SK-N-SH (cell line): ENCODE results near the gene KIF2A. TPM values are rescaled to one million over a fixed set of nuclear protein-coding genes. Genes with fewer than 3 reads are reported as not detected.

Experiments
- CTCF ChIA-PET: fragments of 300-600, 350-600 bp; formaldehyde crosslinking; extraction: SDS; loops from one replicate; lab custom pipeline; 2021; lab: Yijun Ruan, JAX
- POLR2A ChIA-PET: fragments of 350-600 bp; sonication (Branson Sonifier 250); formaldehyde crosslinking; extraction: SDS; loops from one replicate; lab custom pipeline; 2020; ENCODE audit warnings: antibody characterized with exemption, inconsistent platforms; lab: Yijun Ruan, JAX
- DNase-seq: peaks from one replicate; pipeline ENCODE4 v3.0.0; 2012
- H2AFZ ChIP-seq: fragments of 200-600 bp; sonication (generic); 2 replicates; pipeline ENCODE4 v1.8.1; 2016; ENCODE audit warnings: antibody characterized with exemption, mild to moderate bottlenecking, low read depth
- H3F3A ChIP-seq: fragments of 200-600 bp; sonication (generic); replicated peaks from 2 replicates; pipeline ENCODE3; 2016; ENCODE audit warnings: antibody characterized with exemption, mild to moderate bottlenecking; ENCODE audit not compliant: insufficient read depth
- H3K27ac ChIP-seq, 2 experiments: fragments of 200-500 bp in 1 of 2; fragments of 200-600 bp in 1 of 2; sonication (Bioruptor generic) in 1 of 2; sonication (generic), shearing (Covaris generic) in 1 of 2; 2 replicates each; pipeline versions ENCODE4 v1.5.1 to v1.6.1; 2014 to 2016; ENCODE audit warnings: low read depth in 2 of 2, inconsistent platforms in 1 of 2, low read length in 1 of 2, mild to moderate bottlenecking in 1 of 2, mixed read lengths in 1 of 2
- H3K27me3 ChIP-seq: fragments of 200-600 bp; sonication (generic), shearing (Covaris generic); 2 replicates; pipeline ENCODE4 v1.6.1; 2016; ENCODE audit warnings: mixed run types; ENCODE audit not compliant: insufficient read depth
- H3K36me3 ChIP-seq, 2 experiments: fragments of 200-500 bp in 1 of 2; fragments of 200-600 bp in 1 of 2; sonication (Bioruptor generic) in 1 of 2; sonication (generic) in 1 of 2; replicated peaks in 1 of 2; 2 replicates each; pipeline versions ENCODE3 to v1.5.1; 2014 to 2016; ENCODE audit warnings: low read length in 1 of 2, mild to moderate bottlenecking in 1 of 2; ENCODE audit not compliant: insufficient read depth in 2 of 2, control insufficient read depth in 1 of 2
- H3K4me1 ChIP-seq, 2 experiments: fragments of 200-500 bp in 1 of 2; fragments of 200-600 bp in 1 of 2; sonication (Bioruptor generic) in 1 of 2; sonication (generic), shearing (Covaris generic) in 1 of 2; 2 replicates each; pipeline versions ENCODE4 v1.5.1 to v1.6.1; 2014 to 2016; ENCODE audit warnings: low read depth in 1 of 2, low read length in 1 of 2, mixed run types in 1 of 2; ENCODE audit not compliant: insufficient read depth in 2 of 2, control insufficient read depth in 1 of 2
- H3K4me2 ChIP-seq: fragments of 200-600 bp; sonication (generic), shearing (Covaris generic); 2 replicates; pipeline ENCODE4 v1.6.1; 2017; ENCODE audit warnings: mixed run types
- H3K4me3 ChIP-seq, 2 experiments: fragments of 200-500 bp in 1 of 2; fragments of 200-600 bp in 1 of 2; sonication (Bioruptor generic) in 1 of 2; sonication (generic), shearing (Covaris generic) in 1 of 2; 2 replicates each; pipeline versions ENCODE4 v1.5.1 to v1.8.1; 2014 to 2016; ENCODE audit warnings: low read depth in 2 of 2, inconsistent platforms in 1 of 2, low read length in 1 of 2, mild to moderate bottlenecking in 1 of 2, mixed read lengths in 1 of 2, moderate library complexity in 1 of 2
- H3K79me2 ChIP-seq: fragments of 200-600 bp; sonication (generic); 2 replicates; pipeline ENCODE4 v1.8.1; 2017; ENCODE audit warnings: mild to moderate bottlenecking; ENCODE audit not compliant: insufficient read depth
- H3K9ac ChIP-seq: fragments of 200-600 bp; sonication (generic); 2 replicates; pipeline ENCODE4 v1.6.1; 2017; ENCODE audit warnings: mixed run types
- H3K9me2 ChIP-seq: fragments of 200-600 bp; sonication (generic); 2 replicates; pipeline ENCODE4 v1.6.1; 2017; ENCODE audit warnings: mixed run types
- H3K9me3 ChIP-seq: fragments of 200-600 bp; sonication (generic); 2 replicates; pipeline ENCODE4 v1.6.1; 2017; ENCODE audit warnings: mixed run types, mild to moderate bottlenecking, moderate library complexity
- H4K20me1 ChIP-seq: fragments of 200-600 bp; sonication (generic); 2 replicates; pipeline ENCODE4 v1.6.1; 2017; ENCODE audit warnings: mild to moderate bottlenecking, mixed run types; ENCODE audit not compliant: insufficient read depth
- GATA2 ChIP-seq: sonication (generic); formaldehyde crosslinking; IDR thresholded peaks from 2 replicates; pipeline ENCODE4 v1.5.0; 2020; ENCODE audit warnings: mild to moderate bottlenecking, missing genetic modification reagents
- RAD21 ChIP-seq: IDR thresholded peaks from 2 replicates; pipeline ENCODE4 v1.6.1; 2012; ENCODE audit warnings: mild to moderate bottlenecking, low read length
- RXRA ChIP-seq: IDR thresholded peaks from 2 replicates; pipeline ENCODE4 v1.4.0; 2012; ENCODE audit warnings: low read depth, mild to moderate bottlenecking, borderline replicate concordance
- SMC3 ChIP-seq: IDR thresholded peaks from 2 replicates; pipeline ENCODE4 v1.6.1; 2012; ENCODE audit warnings: low read depth, low read length, improper control_type of control experiment
- TAF1 ChIP-seq: IDR thresholded peaks from 2 replicates; pipeline ENCODE4 v1.6.1; 2012; ENCODE audit warnings: low read depth, mild to moderate bottlenecking, low read length, moderate library complexity, borderline replicate concordance
- WGBS: methylation state at CpG from one replicate; pipeline ENCODE4 v1.1.6; 2017; ENCODE audit warnings: low lambda C conversion rate; 5-methylcytosine and 5-hydroxymethylcytosine counted together
- polyA plus RNA-seq, 3 experiments: library from polyadenylated mRNA; depleted of rRNA; stranded (reverse); fragments of >200 nt; gene quantifications; 2 replicates each; pipeline ENCODE4 v1.2.3, GENCODE V29; 2012
- TF ChIP-seq, protein P1 (sequence below): IDR thresholded peaks from 2 replicates; pipeline ENCODE4 v1.6.1; 2012; ENCODE audit warnings: mild to moderate bottlenecking, low read depth, low read length, moderate library complexity
- TF ChIP-seq, protein P2 (sequence below): fragments of 200-600 bp; sonication (generic); IDR thresholded peaks from 2 replicates; pipeline ENCODE4 v1.6.1; 2017; ENCODE audit warnings: antibody characterized with exemption, mild to moderate bottlenecking, moderate library complexity

Gene KIF2A
- polyA plus RNA-seq, 1 of the 3 experiments (the other 2 are of a cell fraction), result 14.3 TPM

DNA sequence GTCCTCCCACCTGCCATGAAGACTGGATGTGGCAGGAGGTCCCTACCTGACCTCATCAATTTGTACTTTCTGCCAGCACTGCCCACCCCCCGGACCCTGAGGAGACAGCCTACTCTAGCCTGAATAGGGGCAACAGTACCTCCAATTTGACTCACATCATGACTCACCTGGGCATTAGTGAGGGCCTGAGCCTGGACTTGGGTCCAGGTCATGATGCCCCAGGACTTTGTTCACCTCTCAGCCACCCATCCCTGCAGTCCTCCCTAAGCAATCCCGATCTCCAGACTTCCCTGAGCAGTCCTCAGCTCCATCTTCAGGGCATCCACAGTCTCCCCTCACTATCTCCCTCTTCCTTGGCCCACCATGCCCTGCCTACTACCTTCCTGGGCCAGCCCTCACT lies 28.1 kb downstream of the KIF2A start:
- Histone ChIP-seq H3K36me3 (peaks cover 2 to 4% of the 10 kb centered on the region in 2 experiments), H3K27me3 (no peaks in the 10 kb centered on the region), H2AFZ (no peak overlapping the region), H3K9me2 (no peaks in the 10 kb centered on the region), H3K9ac (no peak overlapping the region), H3K4me1 (peaks cover 5 to 19% of the 10 kb centered on the region in 2 experiments; a peak in 3 of 4 replicates), H4K20me1 (peaks cover 50% of the 10 kb centered on the region), H3K9me3 (no peaks in the 10 kb centered on the region), H3K4me3 (no peak overlapping the region), H3K4me2 (no peak overlapping the region), H3K27ac (no peak overlapping the region), H3K79me2 (peaks cover 95% of the 10 kb centered on the region), H3F3A (peaks cover 4% of the 10 kb centered on the region)
- TF ChIP-seq RXRA, result no peak
- WGBS, result 90% methylated on average over 1 of the region's 2 CpGs
- ChIA-PET CTCF (no interaction called here), POLR2A (no interaction called here)
- no peak for DNase-seq

DNA sequence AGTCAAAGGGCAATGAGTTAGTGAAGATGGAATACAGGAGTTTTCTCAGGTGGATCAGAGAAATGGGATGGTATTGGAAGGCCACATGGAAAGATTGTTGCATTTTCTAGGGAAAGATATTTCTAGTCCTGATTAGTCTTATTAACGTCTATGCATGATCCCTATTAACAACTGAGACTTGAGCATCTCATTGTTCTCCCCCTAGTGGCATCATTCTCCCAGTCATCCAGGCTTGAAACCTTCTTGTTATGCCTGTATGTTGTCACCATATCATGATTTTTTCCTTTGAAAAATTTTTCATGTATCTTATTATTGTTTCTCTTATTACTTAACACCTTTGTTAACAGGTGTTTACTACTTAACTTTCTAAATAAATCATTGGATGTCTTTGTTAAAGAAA lies 34.4 kb downstream of the KIF2A start:
- CTCF ChIA-PET, result interaction anchor here (1.2 kb wide), 1 partner anchor 44 kb away, joined by 4 read pairs; no protein-coding TSS in a partner anchor
- 42% methylated on average over 1 of the region's 1 CpG for WGBS
- peak; percentile 28 for DNase-seq
- Histone ChIP-seq H3K4me1 (peaks cover 0 to 6% of the 10 kb centered on the region in 2 experiments; a peak in 1 of 4 replicates), H3K36me3 (no peaks in the 10 kb centered on the region), H3K9me2 (no peaks in the 10 kb centered on the region), H3K27ac (no peak overlapping the region), H3F3A (peaks cover 3% of the 10 kb centered on the region), H3K79me2 (peaks cover 94% of the 10 kb centered on the region), H2AFZ (no peak overlapping the region), H3K27me3 (no peaks in the 10 kb centered on the region), H4K20me1 (peaks cover 51% of the 10 kb centered on the region; the same call in 1 of the 2 replicates), H3K4me3 (no peak overlapping the region), H3K9ac (no peak overlapping the region), H3K4me2 (no peak overlapping the region), H3K9me3 (no peaks in the 10 kb centered on the region)
- POLR2A ChIA-PET, result no interaction called here
- TF ChIP-seq, protein P1, sequence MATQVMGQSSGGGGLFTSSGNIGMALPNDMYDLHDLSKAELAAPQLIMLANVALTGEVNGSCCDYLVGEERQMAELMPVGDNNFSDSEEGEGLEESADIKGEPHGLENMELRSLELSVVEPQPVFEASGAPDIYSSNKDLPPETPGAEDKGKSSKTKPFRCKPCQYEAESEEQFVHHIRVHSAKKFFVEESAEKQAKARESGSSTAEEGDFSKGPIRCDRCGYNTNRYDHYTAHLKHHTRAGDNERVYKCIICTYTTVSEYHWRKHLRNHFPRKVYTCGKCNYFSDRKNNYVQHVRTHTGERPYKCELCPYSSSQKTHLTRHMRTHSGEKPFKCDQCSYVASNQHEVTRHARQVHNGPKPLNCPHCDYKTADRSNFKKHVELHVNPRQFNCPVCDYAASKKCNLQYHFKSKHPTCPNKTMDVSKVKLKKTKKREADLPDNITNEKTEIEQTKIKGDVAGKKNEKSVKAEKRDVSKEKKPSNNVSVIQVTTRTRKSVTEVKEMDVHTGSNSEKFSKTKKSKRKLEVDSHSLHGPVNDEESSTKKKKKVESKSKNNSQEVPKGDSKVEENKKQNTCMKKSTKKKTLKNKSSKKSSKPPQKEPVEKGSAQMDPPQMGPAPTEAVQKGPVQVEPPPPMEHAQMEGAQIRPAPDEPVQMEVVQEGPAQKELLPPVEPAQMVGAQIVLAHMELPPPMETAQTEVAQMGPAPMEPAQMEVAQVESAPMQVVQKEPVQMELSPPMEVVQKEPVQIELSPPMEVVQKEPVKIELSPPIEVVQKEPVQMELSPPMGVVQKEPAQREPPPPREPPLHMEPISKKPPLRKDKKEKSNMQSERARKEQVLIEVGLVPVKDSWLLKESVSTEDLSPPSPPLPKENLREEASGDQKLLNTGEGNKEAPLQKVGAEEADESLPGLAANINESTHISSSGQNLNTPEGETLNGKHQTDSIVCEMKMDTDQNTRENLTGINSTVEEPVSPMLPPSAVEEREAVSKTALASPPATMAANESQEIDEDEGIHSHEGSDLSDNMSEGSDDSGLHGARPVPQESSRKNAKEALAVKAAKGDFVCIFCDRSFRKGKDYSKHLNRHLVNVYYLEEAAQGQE, result no peak
- TF ChIP-seq SMC3 (0 out of 2 replicates have a peak, but pooled peaks have one; percentile 14), GATA2 (CRISPR knock-in tag) (no peak), TAF1 (no peak), RAD21 (peak; percentile 9; the same call in 1 of the 2 replicates)
- TF ChIP-seq, protein P2, sequence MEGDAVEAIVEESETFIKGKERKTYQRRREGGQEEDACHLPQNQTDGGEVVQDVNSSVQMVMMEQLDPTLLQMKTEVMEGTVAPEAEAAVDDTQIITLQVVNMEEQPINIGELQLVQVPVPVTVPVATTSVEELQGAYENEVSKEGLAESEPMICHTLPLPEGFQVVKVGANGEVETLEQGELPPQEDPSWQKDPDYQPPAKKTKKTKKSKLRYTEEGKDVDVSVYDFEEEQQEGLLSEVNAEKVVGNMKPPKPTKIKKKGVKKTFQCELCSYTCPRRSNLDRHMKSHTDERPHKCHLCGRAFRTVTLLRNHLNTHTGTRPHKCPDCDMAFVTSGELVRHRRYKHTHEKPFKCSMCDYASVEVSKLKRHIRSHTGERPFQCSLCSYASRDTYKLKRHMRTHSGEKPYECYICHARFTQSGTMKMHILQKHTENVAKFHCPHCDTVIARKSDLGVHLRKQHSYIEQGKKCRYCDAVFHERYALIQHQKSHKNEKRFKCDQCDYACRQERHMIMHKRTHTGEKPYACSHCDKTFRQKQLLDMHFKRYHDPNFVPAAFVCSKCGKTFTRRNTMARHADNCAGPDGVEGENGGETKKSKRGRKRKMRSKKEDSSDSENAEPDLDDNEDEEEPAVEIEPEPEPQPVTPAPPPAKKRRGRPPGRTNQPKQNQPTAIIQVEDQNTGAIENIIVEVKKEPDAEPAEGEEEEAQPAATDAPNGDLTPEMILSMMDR, result peak; percentile 50
- TF ChIP-seq, all 33 proteins: peak for 3
